Fibroblast of gingiva (primary cell): ENCODE measurements around the gene TRAF2.

Experiments
- DNase-seq: peaks from one replicate; pipeline ENCODE4 v3.0.0-alpha.2; 2011; ENCODE audit warnings: low read depth

The TRAF2 gene

DNA sequence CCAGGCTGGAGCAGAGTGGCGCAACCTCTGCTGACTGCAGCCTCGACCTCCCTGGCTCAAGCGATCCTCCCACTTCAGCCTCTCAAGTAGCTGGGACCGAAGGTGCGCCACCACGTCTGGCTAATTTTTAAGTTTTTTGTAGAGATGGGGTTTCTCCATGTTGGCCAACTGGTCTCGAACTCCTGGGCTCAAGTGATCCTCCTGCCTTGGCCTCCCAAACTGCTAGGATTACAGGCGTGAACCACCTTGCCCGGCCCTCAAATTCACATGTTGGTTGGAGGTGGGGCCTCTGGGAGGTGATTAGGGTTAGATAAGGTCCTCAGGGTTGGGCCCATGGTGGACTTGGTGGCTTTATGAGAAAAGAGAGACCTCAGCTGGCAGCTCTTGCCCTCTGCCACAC, 75.8 kb downstream of the TRAF2 start:
- no peak for DNase-seq

GRCh38 chr9:136962701-136963248, 76.5 kb downstream of the TRAF2 start:
- DNase-seq = no peak

DNA sequence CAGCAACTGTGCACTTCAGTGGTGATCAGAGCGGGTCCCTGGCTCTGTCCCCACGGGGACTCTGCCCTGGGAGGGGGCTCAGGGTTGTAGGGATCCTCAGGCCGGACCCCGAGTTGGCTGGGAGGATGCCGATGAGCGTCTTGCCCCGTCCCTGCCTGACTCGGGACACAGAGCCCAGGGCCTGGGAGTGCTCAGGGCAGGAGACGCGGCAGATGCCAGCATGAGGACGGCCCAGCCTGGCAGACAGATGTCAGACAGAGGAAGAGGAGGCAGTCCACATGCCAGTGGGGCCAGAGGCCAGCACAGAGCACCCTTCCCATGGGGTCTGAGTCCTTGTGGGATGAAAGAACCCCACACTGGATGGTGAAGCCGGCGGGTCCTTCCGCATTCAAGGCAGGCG, 77.0 kb downstream of the TRAF2 start:
- no peak for DNase-seq

GRCh38 chr9:136963751-136964150, 77.4 kb downstream of the TRAF2 start:
- DNase-seq = no peak

DNA sequence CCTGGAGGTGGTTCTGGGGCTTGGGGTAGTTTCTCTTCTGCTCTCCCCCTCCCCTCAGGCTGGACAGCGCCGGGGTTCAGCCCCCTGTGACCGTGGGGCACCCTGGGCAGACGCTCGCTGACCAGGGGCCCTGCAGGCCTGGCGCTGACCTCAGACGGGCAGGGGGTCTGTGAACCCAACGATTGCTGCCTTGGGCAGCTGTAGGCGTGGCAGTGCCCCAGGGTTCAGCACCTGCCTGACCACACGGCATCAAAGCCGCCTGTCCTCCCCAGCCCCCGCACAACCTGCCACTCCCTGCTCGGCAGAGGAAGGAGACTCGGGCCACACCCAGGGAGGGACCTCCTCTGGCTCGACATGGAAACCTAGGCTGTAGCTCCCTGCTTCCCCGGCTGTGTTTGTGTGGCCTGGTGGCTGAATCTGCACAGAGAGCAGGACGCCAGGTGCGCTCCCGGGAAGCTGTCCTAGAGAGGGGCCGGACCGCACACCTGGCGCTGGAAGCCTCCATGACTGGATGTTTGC, 77.9 kb downstream of the TRAF2 start:
- no peak for DNase-seq

DNA sequence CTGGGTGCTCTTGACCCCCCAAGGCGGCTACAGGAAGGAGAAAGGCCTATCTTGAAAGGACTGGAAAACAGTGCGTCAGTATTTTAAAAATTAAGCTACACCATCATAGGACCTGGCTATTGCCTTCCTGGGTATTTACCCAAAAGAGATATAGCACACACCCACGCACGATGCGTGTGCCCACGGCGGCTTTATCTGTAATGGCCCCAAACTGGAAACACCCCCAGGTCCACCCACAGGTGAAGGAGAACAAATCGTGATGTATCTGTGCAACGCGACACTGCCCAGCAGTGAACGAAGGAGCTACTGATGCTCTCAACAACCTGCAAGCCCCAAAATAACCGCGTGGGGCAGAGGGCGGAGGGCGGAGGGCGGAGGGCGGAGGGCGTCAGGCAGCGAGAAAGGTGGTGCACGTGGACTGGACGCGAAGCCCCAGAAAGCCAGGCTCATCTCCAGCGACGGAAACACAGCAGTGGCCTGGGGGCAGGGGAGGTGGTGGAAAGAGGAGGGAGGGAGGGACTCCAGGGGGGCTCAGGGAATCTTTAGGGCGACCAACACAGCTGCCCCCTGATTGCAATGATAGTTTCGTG, 78.6 kb downstream of the TRAF2 start:
- DNase-seq = no peak

GRCh38 chr9:136965771-136966484, 79.6 kb downstream of the TRAF2 start:
- DNase-seq = no peak

- DNase-seq = no peak
Observed at GRCh38 chr9:136968333-136969127, 82.2 kb downstream of the TRAF2 start.

DNA sequence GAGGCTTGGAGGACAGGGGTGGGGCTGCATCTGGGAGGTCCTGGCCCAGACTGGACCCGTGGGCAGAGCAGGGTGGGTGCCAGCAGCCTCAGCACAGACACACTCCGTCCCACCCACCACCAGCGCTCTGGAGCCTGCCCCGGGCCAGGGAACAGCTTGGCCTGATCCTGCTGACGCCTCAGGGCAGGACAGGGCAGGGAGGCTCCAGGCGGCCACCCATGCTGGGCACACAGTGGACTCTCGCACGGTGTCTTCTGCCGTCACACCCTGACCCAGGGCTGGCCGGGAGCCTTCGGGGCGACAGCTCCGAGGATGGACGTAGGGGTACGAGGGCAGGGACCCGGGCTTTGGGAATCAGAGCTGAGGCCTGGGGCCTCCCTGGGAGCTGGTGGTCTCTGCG, 82.8 kb downstream of the TRAF2 start:
- no peak for DNase-seq

DNA sequence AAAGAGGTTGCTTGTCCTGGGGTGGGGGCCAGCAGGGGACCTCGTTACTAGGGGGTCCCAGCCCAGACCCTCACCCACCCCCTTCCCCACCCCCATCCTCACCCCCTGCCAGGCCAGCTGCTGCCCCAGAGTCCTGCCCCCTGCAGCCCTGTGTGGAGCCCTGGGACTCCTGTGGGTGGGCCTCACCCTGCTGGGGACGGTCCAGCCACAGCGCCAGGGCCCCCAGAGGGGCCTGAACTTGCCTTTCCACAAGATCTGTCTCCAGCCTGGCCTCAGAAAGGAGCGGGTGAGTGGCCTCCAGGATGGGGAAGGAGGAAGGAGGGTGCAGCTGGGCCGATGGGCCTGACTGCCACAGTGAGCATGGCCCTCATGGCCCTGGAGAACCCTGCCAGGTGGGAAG, 83.5 kb downstream of the TRAF2 start:
- no peak for DNase-seq

GRCh38 chr9:136970361-136970760, 84.0 kb downstream of the TRAF2 start:
- DNase-seq = no peak

DNA sequence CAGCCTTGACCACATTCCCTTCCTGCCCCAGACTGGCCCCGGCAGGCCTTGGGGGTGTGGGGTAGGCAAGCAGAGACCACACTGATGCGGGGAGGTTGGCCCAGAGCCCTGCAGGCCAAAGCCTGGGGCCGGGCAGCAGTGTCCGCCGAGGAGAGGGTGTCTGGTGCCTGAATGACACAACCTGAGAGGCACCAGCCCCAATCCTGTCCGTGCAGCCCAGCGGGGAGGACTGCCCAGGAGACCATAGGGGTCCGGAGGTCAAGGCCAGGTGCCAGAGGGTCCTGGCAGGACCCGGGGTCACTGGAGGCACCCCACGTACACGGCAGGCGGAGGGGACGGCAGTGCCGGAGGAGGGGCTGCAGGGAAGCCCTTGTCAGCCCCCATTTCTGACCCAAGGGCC, 85.4 kb downstream of the TRAF2 start:
- no peak for DNase-seq

DNA sequence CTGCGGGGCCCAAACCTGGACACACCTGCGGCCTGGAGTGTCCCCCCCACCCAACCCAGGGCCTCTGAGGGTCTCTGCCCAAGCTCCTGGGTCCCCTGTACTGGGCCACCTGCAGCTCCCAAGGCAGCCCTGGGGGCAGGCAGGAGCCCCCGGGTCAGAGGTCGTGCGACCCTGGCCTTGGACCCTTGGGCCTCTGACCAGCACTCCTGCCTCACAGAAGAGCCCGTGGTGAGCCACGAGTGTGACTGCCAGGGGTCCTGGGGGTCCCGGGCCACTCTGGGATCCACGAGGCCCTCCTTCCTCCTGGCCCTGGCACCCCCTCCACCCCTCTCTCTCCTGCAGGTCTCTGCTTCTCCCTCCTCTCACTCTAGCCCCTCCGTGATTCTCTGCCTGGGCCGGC, 86.0 kb downstream of the TRAF2 start:
- DNase-seq = no peak

GRCh38 chr9:136972743-136973142, 86.4 kb downstream of the TRAF2 start:
- DNase-seq = no peak

DNA sequence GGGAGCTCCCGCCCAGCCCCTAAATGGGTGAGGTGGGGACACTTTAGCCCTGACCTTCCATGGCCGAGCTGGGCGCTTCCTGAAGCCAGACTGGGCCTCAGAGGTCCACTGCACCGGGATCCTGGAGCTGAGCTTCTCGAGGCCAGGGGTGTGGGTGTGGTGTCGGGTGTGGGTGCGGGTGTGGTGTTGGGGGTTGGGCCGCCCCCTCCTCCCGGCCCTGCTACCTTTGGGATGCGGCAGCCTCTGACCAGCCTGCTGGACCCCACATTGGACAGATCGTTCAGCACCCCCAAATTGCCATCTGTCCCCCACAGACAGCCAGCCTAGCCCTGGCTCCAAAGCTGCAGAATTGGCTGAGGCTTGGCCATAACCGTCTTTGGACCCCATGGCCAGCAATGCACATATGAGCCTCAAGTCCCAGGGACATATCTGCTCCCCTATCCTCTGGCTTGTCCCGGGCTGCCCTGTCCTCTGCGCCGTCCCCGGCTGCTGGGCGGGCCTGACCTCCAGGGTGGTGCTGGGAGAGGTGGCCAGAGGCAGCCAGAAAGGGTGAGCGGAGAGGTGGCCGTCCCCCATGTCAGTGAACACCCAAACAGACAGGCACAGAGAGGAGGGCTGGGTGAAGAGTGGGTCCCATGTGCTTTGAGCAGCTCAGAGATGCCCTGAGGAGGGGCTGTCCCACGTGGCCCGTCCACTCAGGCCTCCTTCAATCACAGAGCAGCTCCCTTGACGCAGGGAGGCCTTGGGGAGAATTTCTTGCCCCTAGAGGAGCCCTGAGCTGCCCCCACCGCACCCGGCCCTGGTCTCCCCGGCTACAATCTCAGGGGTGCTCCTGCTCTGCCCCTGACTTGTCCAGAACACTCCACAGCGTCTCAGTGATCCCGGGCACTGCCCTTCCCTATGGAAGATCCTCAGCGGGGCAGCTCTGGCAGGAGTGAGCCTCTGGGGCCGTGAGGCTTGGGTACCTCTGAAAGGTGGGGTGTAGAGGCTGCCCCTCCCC, 87.6 kb downstream of the TRAF2 start:
- DNase-seq = no peak

- no peak for DNase-seq
Observed at GRCh38 chr9:136974817-136975535, 88.7 kb downstream of the TRAF2 start.

DNA sequence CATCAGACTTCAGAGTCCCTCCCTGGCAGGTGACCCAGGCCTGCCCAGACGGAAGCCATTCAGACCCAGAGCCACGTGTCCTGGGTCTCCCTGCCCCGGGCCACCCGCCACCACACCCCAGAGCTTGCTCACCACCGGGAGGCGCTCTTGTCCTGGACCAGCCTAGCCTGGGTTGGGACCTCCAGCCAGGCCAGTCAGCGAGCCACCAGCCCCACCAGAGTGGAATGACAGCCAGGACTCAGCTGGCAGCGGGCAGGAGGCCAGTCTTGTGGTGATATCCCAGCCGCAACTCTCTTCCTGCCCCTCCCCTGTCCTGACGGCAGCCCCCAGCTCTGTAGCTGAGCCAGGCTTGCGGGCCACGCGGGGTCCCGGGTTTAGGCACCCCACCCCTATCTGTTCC, 89.3 kb downstream of the TRAF2 start:
- DNase-seq = no peak
